ENCODE measurements around the gene HOXC9.

Gene HOXC9

DNA sequence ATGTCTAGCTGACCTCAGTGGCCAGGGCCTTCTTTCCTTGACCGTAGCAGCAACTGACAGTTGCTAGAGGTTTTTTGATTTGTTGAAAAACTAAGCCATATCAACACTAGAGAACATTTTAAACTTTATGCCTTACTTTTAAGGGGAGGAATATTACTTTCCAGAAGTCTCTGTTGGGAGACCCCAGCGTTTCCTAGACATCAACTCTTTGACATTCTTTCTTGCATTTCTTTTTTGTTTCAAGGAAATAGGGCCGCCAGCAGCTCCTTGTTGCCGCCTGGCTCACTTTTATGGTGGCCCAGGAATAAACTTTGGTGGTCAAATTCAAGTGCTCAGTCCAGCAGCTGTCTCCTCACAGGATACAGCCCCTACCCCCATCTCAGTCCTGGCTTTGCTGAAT is 29.5 kb upstream of the HOXC9 start:
- H3K27ac ChIP-seq = no peak overlapping the region
- no peak for TF ChIP-seq ZFX (IDR thresholded peaks at IDR 0.05; ENCODE audit: borderline replicate concordance)
- TF ChIP-seq, protein P1, sequence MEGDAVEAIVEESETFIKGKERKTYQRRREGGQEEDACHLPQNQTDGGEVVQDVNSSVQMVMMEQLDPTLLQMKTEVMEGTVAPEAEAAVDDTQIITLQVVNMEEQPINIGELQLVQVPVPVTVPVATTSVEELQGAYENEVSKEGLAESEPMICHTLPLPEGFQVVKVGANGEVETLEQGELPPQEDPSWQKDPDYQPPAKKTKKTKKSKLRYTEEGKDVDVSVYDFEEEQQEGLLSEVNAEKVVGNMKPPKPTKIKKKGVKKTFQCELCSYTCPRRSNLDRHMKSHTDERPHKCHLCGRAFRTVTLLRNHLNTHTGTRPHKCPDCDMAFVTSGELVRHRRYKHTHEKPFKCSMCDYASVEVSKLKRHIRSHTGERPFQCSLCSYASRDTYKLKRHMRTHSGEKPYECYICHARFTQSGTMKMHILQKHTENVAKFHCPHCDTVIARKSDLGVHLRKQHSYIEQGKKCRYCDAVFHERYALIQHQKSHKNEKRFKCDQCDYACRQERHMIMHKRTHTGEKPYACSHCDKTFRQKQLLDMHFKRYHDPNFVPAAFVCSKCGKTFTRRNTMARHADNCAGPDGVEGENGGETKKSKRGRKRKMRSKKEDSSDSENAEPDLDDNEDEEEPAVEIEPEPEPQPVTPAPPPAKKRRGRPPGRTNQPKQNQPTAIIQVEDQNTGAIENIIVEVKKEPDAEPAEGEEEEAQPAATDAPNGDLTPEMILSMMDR (IDR thresholded peaks at IDR 0.05) = no peak

DNA sequence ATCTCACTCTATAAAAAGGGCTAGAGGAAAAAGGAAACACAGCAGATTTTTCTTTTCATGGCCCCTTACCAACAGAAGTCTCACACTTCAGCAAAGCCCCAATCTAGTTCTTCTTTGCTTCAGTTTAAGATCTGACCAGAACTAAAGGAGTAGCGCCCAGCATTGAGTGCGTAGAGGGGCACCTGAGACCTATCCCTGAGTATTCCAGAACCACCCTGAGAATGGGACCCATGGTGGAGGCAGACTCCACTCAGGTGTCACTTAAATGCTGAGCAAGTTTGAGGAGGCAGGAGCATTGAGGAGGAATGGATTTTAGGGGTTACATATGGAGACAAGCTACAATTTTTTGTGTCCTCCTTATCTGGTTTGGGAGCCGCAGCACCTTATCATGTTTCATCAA is 28.8 kb upstream of the HOXC9 start:
- TF ChIP-seq, protein P1 (IDR thresholded peaks at IDR 0.05) = no peak
- TF ChIP-seq ZFX (IDR thresholded peaks at IDR 0.05; ENCODE audit: borderline replicate concordance) = no peak
- no peak overlapping the region for H3K27ac ChIP-seq

DNA sequence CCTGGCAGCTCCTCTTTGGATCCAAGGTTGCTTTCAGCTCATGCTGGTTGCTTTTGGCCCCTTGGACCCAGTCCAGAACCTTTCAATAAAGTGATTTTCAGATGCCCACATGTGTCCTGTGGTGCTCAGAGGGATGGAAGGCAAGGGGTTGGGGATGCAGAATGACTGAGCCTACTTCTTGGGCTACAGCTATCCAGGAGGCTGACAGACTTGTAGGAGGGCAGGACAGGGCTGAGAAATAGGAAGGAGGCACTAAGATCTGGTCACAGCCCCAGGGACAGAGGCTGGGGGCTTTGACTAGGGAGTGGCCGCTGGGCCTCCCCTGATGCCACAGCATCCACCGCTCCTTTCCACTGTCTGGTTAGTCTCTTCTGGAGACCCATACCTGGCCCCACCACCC is 28.3 kb upstream of the HOXC9 start:
- TF ChIP-seq ZFX (IDR thresholded peaks at IDR 0.05; ENCODE audit: borderline replicate concordance) = no peak
- TF ChIP-seq, protein P1 (IDR thresholded peaks at IDR 0.05) = no peak
- H3K27ac ChIP-seq = no peak overlapping the region

DNA sequence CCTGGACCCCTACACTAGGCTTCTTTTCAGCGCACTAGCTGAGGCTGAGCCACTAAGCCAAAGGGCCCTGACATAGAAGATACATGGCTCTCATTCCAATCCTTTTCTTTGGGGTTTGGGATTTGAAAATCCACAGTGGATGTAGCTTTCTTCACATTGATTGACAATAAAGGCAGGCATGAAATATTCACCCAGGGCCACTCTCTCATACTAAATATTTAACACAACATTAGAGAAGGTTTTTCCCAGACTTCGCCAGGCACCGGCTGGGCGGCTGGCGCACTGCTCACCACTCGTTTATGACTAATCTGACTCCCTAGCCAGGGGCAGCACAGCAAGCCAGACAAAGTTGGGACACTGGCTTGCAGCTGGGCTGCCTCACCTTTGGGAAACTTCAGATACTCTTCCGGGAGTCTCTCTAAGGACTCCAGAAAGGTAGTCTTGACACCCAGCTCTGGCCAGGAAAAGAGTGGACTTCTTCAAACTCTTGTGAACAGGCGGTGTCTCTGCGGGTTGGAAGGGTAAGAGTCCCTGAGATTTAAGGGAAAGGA is 27.7 kb upstream of the HOXC9 start:
- TF ChIP-seq, protein P1 (IDR thresholded peaks at IDR 0.05) = no peak
- no peak for TF ChIP-seq ZFX (IDR thresholded peaks at IDR 0.05; ENCODE audit: borderline replicate concordance)
- no peak overlapping the region for H3K27ac ChIP-seq

DNA sequence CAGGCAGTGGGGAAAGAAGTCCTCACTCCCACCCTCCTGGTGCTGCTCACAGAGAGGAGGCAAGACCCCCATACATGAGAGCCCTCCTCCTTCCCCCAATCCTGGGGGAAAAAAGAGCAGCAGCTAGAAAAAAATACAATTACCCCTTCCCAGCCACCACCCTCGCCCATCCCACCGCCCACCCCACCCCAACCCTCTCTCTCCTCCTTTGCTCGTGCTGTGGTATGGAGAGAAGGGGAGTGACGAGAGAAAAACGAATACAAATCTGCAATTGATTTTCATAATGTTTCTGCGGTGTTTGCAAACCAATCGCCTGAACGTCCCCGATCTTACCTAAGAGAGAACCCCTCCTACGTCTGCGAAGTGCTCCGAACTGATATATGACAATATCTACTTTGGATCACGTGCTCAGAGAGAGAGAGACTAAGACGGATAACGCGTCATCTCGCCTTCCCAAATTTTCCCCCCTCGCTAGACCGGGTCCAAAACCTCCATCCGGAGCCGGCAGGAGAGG is 27.2 kb upstream of the HOXC9 start, which contains the start of gene HOXC11:
HOXC11 (plus strand) TSS at position 405 of the 514 bp plus-strand sequence. CDS start 116 bp downstream, outside the sequence.
- peak within 1 kb of the TSS; percentile 72 for H3K27ac ChIP-seq
- TF ChIP-seq, protein P1 (IDR thresholded peaks at IDR 0.05) = no peak
- no peak for TF ChIP-seq ZFX (IDR thresholded peaks at IDR 0.05; ENCODE audit: borderline replicate concordance)

DNA sequence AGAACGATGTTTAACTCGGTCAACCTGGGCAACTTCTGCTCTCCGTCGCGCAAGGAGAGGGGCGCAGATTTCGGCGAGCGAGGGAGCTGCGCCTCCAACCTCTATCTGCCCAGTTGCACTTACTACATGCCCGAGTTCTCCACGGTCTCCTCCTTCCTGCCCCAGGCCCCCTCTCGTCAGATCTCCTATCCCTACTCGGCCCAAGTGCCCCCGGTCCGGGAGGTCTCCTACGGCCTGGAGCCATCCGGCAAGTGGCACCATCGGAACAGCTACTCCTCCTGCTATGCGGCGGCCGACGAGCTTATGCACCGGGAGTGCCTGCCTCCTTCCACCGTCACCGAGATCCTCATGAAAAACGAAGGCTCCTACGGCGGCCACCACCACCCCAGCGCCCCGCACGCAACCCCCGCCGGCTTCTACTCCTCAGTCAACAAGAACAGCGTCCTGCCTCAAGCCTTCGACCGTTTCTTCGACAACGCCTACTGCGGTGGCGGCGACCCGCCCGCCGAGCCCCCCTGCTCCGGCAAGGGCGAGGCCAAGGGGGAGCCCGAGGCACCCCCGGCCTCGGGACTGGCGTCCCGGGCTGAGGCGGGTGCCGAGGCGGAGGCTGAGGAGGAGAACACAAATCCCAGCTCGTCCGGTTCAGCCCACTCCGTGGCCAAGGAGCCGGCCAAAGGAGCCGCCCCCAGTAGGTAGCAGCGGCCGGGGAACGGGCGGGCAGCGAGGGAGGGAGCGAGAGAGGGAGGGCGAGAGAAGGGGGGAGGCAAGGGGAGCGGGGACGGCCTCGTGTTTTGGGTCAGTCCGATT is 26.5 kb upstream of the HOXC9 start:
- peak overlapping the region; percentile 72 for H3K27ac ChIP-seq
- TF ChIP-seq, protein P1 (IDR thresholded peaks at IDR 0.05) = no peak
- TF ChIP-seq ZFX (IDR thresholded peaks at IDR 0.05; ENCODE audit: borderline replicate concordance) = no peak

Measured in 22Rv1 (cell line).